NCI-H446 (cell line): Measurements from ENCODE around the gene LRRN2.

ENCODE experiments used
- DNase-seq, 2 experiments: peaks; one replicate each; lab custom pipeline; 2025; lab: John Stamatoyannopoulos, UW

LRRN2 gene

DNA sequence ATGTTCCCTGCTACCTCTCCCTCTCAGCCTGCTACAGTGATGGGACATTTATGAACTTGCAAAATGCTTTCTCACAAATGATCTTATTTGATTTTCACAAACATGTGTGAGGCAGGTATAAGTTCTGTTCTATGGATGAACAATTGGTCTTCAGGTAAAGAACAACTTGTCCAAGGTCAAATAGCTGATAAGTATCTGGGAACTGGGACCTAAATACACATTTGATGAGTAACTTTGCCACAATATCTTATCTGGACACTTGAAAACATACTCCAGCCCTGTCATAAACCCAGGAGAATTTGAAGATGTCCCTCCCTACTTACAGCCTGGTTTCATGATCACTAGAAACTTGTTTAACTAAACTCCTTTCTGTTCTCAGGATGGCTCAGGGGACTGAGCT is 23.0 kb downstream of the LRRN2 start:
- no peak for DNase-seq

DNA sequence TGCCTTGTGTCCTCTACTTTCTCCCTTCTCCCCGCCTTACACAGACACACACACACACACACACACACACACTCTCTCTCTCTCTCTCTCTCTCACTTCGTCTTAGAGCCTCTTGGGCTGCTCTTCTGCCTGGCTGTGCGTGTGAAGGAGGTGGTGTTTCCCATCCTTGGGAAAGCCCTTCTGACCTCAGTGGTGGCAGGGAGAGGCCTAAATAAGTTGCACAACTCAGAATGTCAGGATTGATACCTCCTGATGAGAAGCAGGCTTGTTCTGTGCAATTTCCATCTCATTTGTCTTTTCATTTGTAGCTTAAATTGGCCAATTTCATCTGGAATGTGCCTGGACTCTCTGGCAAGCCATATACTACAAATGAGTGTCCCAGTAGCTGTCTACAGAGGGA is 25.0 kb downstream of the LRRN2 start:
- DNase-seq, result no peak

- no peak for DNase-seq
These were observed 26.5 kb downstream of the LRRN2 start for GRCh38 chr1:204659056-204659455.

DNA sequence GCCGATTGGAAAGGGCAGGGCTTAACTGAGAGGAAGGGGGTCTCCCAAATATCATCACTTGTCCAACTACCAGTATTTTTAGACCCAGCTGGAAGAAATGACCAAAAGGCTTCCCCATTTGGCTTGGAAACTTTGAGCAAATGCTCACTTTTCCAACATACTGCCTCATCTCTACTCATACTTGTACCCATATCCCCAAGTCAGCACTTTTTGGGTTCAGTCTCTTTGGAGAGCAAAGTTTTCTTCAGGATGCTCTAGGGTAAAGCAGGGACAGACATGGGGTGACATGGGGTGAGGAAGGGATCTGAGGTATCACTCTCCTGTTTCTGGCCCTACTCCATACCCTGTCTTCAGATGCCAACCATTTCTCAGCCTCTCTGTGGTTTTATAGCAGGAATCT is 27.2 kb downstream of the LRRN2 start:
- no peak for DNase-seq

GRCh38 chr1:204653590-204654340 is 31.8 kb downstream of the LRRN2 start:
- no peak for DNase-seq

DNA sequence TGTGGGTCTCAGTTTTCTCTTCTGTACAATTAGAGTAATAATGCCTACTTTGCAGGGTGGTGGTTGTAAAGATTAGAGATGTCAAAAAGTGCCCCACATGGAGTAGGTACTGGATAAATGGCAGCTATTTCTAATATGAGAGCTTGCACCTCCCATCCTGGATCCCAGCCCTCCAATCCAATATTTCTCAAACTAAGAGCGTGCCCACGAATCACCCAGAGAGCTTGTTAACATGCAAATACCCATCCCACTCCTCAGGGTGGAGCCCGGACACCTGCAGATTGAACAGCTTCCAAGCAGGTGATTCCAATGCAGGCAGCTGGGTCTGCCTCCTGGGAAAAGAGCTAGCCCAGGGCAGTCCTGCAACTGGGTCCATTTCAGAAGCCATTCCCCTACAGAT is 33.0 kb downstream of the LRRN2 start:
- no peak for DNase-seq

DNA sequence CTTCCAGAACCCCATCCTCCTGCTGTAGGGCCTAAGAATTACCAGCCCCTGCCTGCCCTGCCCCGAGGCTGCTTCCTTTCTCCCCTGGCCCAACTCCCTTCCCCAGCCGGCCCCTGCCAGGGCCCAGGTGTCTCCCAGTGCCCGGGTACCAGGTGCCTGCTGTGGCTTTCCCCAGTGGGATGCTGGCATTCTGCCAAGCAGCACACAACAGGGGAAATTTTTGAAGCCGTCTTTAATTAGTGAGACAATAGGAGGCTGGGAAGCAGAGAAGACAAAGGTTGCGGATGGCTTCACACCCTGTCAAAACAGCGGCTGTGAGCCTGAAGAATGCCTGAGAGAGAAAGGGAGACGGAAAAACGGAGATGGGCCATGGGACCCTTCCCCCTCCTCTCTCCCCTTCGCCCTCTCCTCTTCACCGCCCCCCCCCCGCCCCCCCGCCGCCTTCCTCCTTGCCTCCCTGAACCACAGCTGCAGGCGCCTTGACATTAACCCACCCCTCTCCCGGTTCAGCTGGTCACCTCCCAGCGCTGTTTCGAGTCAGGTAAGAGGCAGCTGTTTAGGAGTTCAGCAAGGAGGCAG is 33.6 kb downstream of the LRRN2 start:
- peak in 1 of 2 experiments; percentile 44 for DNase-seq

DNA sequence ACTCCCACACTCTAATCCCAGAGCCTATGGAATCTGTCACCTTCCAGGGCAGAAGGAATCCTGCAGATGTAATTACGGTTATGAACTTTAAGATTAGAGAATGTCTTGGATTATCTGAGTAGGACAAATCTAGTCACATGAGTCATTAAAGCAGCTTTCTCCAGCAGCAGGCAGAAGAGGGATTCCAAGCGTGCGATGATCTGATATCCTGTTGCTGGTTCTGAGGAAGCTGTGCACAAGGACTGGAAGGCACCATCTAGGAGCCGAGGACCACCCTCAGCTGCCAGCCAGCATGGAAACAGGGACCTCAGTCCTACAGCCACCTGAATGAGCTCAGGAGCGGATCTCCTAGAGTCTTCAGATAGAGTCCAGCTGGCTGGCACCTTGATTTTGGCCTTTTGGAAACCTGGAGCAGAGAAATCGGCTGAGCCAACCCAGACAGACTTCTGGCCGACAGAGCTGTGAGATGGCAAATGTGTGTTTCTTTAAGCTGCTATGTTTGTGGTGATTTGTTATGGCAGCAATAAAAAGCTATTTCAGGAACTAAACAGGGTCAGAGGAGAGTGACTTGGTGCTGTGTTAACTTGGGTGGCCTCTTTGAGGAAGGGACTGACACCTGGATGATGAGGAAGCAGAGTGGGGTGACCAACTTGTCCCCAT is 34.5 kb downstream of the LRRN2 start:
- DNase-seq, result no peak

GRCh38 chr1:204649721-204650521 is 35.6 kb downstream of the LRRN2 start:
- DNase-seq, result no peak

- DNase-seq, result no peak
These were observed 37.0 kb downstream of the LRRN2 start for GRCh38 chr1:204648576-204648975.

DNA sequence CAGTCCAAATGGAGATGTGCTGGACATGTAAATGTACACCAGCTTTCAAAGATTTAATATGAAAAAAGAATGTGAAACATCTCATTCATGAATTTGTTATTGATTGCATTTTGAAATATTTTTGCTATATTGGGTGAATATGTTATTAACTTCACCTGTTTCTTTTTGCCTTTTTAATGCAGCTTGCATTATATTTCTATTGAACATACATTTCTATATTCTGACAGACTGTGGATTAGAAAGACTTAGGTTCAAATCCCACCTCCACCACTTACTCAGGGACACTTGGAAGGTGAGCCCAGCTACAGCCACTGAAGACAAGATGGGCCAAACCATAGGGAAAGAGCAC is 37.8 kb downstream of the LRRN2 start:
- DNase-seq, result no peak

GRCh38 chr1:204647114-204647804 is 38.3 kb downstream of the LRRN2 start:
- peak in 1 of 2 experiments; percentile 46 for DNase-seq

- DNase-seq, result no peak
These were observed 39.9 kb downstream of the LRRN2 start for GRCh38 chr1:204645666-204646065.

DNA sequence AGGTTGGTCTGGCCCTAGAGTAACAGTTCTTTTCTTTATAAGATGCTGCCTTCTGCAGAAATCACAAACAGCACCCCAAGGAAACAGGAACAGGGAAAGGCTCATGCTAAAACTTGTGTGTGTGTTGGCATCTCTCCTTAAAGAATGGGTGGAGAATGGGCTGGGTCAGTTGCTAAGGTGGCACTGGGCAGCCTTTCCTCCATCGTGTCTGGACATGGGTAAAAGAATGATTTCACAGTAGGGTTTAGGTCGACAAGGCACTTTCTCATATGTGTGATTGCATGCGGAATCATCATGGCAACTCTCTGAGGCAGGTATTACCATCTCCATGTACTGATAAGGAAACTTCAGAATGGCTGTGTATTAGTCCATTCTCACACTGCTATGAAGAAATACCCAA is 40.3 kb downstream of the LRRN2 start:
- DNase-seq, result no peak

DNA sequence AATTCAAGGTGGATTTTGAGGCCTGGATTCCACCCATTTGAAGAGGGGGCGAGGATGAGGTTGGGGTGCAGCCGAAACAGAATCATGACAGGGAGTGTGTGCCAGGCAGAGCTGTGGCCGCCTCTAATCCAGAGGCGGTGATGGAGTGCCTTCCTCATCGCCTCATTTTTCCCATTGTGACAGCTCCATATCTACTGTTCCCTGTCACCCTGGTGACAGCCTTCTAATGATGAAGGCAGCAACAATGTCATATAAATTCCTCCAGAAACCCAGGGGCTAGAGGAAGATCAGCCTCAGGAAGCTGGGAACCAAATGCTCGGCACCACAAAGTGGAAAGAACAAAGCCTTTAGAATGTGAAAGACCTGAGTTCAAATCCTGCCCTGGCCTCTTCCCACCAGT is 42.0 kb downstream of the LRRN2 start:
- DNase-seq, result no peak

GRCh38 chr1:204641936-204642335 is 43.6 kb downstream of the LRRN2 start:
- no peak for DNase-seq

DNA sequence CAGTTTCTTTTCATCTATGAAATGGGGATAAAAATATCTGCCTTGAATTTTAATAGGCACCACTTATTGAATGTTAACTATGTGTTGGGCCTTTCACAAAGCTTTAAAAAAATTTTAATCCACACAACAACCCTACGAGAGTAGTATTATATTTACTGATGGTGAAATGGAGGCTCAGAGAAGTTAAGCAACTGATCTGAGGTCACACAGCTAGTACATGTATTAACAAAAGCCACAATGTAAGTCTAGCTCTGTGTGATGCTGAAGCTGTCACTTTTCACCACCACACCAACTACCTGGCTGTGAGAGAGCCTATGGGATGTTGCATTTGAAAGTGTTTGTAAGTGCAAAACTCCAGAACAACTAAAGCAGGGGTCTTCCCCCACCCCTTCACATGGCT is 44.1 kb downstream of the LRRN2 start:
- no peak for DNase-seq

DNA sequence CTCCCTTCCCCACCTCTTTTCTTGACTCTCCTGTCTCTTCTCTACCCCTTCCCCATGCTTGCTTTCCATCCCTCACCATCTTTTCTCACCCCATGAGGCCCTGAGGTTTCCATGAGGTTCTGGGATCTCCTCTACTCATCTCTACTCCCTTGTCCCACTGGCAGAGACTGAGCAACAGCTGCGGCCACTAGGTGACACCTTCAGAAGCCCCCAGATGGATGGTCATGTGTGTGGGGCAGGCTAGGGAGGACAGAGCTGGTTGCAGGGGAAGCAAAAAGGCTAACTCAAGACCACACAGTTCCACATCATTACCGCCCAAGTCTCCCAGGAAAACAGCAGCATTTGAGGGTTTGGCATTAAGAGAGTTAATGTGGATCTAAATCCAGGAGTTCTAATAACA is 45.0 kb downstream of the LRRN2 start:
- DNase-seq, result no peak

GRCh38 chr1:204634260-204634910 is 51.2 kb downstream of the LRRN2 start:
- DNase-seq, result peak; percentile 45 to 69

- DNase-seq, result peak; percentile 87 to 98
These were observed 51.9 kb downstream of the LRRN2 start for GRCh38 chr1:204633665-204634064.

GRCh38 chr1:204630132-204630905 is 55.2 kb downstream of the LRRN2 start:
- DNase-seq, result no peak
